ENCODE data around the gene ZSCAN1. TPM values are rescaled to one million over a fixed set of nuclear protein-coding genes. Genes with fewer than 3 reads are reported as not detected.

Gene ZSCAN1
- total and polyA plus RNA-seq, 10 of the 15 experiments (the other 5 are each of a cell fraction or from before 2014, with no cell fraction given), result not detected

DNA sequence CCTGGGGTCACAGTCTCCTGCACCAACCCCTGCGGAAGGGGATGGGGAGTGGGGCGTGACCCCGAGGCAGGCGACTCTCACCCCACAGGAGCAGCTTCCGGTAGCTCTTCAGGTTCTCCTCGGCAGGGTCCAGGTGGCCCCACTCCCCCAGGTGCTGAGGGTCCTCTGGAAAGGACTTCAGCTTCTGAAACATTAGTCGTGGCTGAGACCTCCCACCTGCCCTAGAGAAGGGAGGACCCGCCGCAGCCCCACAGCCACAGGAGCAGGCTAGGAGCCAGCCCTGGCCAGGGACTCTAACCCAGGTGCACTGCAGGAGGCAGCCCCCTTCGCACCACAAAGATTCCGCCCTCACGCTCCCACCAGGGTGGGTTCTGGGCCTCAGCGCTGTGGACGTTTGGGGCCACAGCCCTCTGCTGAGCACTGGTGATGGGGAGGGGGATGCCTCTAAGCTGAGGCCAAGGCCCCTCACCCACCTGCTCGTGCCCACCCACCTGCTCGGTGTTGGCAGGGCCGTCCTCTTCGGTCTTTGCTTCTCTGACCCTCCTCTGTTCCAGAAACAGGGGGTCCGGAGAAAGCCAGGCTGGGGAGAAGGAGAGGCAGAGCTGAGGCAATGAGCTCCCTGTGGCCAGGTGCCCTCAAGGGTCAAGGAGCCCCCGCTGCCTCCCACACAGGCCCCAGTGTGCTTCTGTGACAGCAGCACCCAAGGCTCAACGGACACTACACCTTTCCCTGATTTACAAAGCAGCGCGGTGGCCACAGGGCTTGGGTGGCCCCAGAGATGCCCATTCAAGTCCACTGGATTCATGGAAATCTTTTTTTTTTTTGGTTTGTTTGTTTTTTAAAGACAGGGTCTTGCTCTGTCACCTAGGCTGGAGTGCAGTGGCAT is 53.2 kb downstream of the ZSCAN1 start:
- FAIRE-seq (no peak), ATAC-seq (no peak), DNase-seq (ENCODE audit: low read depth, low spot score) (no peak)
- 65% methylated on average over 21 of the region's 23 CpGs for WGBS (ENCODE audit: insufficient coverage, insufficient replicate concordance, low lambda C conversion rate, missing lambda C conversion rate)
- ChIA-PET POLR2A (no interaction called here), CTCF (no interaction called here), SMC1A (ENCODE audit: uncharacterized antibody, unreplicated experiment) (no interaction called here), RAD21 (ENCODE audit: unreplicated experiment) (no interaction called here)
- Histone ChIP-seq H3K79me2 (ENCODE audit: control insufficient read depth, insufficient read depth, low read length) (no peaks in the 10 kb centered on the region), H3K4me1 (ENCODE audit: control insufficient read depth, insufficient read depth, low read length) (no peaks in the 10 kb centered on the region), H3K27me3 (replicated peaks in 1 of 2; ENCODE audit: control insufficient read depth in 2 of 2, insufficient read depth in 2 of 2, low read length in 1 of 2) (no peaks in the 10 kb centered on the region), H4K20me1 (ENCODE audit: control insufficient read depth, insufficient read depth) (no peaks in the 10 kb centered on the region), H3K36me3 (ENCODE audit: control insufficient read depth in 2 of 2, insufficient read depth in 2 of 2, low read length in 1 of 2) (no peaks in the 10 kb centered on the region), H3K27ac (ENCODE audit: control insufficient read depth, insufficient read depth) (no peak overlapping the region), H2AFZ (ENCODE audit: control insufficient read depth, low read depth, low read length) (no peak overlapping the region), H3K4me3 (no peak overlapping the region), H3K9ac (ENCODE audit: control insufficient read depth, insufficient read depth, low read length) (no peak overlapping the region), H3K9me3 (replicated peaks; ENCODE audit: control insufficient read depth, insufficient read depth, low read length) (peaks cover 1% of the 10 kb centered on the region; the same call in 1 of the 3 replicates), H3K4me2 (ENCODE audit: control insufficient read depth, insufficient read depth) (no peak overlapping the region)
- intact Hi-C loops (cut with micrococcal nuclease; ENCODE audit: unreplicated experiment) (no loop called here), in situ Hi-C loops (cut with MboI) (no loop called here)
- BruUV-seq (replicated peaks), result no TSS peak
- TF ChIP-seq, protein P1, sequence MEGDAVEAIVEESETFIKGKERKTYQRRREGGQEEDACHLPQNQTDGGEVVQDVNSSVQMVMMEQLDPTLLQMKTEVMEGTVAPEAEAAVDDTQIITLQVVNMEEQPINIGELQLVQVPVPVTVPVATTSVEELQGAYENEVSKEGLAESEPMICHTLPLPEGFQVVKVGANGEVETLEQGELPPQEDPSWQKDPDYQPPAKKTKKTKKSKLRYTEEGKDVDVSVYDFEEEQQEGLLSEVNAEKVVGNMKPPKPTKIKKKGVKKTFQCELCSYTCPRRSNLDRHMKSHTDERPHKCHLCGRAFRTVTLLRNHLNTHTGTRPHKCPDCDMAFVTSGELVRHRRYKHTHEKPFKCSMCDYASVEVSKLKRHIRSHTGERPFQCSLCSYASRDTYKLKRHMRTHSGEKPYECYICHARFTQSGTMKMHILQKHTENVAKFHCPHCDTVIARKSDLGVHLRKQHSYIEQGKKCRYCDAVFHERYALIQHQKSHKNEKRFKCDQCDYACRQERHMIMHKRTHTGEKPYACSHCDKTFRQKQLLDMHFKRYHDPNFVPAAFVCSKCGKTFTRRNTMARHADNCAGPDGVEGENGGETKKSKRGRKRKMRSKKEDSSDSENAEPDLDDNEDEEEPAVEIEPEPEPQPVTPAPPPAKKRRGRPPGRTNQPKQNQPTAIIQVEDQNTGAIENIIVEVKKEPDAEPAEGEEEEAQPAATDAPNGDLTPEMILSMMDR (IDR thresholded peaks at IDR 0.05 in 2 of 3, conservative IDR thresholded peaks at IDR 0.05 in 1 of 3; ENCODE audit: control insufficient read depth in 2 of 3, extremely low read depth in 1 of 3, insufficient read depth in 1 of 3, low read depth in 3 of 3, low read length in 3 of 3), result no peak
- TF ChIP-seq SMAD1 (IDR thresholded peaks at IDR 0.05; ENCODE audit: low read depth, partially characterized antibody) (no peak), YBX1 (IDR thresholded peaks at IDR 0.05) (no peak), HCFC1 (IDR thresholded peaks at IDR 0.05; ENCODE audit: low read length) (no peak), NFIC (IDR thresholded peaks at IDR 0.05; ENCODE audit: low read depth, low read length) (no peak), SIN3A (IDR thresholded peaks at IDR 0.05; ENCODE audit: low read depth, low read length) (no peak), MEF2B (IDR thresholded peaks at IDR 0.05; ENCODE audit: partially characterized antibody, poor library complexity, severe bottlenecking) (no peak), EZH2 (IDR thresholded peaks at IDR 0.05; ENCODE audit: borderline replicate concordance, control insufficient read depth, low read depth, low read length) (no peak), SUZ12 (IDR thresholded peaks at IDR 0.05; ENCODE audit: unreplicated experiment) (no peak)
- TF ChIP-seq, protein P2, sequence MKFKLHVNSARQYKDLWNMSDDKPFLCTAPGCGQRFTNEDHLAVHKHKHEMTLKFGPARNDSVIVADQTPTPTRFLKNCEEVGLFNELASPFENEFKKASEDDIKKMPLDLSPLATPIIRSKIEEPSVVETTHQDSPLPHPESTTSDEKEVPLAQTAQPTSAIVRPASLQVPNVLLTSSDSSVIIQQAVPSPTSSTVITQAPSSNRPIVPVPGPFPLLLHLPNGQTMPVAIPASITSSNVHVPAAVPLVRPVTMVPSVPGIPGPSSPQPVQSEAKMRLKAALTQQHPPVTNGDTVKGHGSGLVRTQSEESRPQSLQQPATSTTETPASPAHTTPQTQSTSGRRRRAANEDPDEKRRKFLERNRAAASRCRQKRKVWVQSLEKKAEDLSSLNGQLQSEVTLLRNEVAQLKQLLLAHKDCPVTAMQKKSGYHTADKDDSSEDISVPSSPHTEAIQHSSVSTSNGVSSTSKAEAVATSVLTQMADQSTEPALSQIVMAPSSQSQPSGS (IDR thresholded peaks at IDR 0.05; ENCODE audit: low read length), result no peak
- TF ChIP-seq, protein P3, sequence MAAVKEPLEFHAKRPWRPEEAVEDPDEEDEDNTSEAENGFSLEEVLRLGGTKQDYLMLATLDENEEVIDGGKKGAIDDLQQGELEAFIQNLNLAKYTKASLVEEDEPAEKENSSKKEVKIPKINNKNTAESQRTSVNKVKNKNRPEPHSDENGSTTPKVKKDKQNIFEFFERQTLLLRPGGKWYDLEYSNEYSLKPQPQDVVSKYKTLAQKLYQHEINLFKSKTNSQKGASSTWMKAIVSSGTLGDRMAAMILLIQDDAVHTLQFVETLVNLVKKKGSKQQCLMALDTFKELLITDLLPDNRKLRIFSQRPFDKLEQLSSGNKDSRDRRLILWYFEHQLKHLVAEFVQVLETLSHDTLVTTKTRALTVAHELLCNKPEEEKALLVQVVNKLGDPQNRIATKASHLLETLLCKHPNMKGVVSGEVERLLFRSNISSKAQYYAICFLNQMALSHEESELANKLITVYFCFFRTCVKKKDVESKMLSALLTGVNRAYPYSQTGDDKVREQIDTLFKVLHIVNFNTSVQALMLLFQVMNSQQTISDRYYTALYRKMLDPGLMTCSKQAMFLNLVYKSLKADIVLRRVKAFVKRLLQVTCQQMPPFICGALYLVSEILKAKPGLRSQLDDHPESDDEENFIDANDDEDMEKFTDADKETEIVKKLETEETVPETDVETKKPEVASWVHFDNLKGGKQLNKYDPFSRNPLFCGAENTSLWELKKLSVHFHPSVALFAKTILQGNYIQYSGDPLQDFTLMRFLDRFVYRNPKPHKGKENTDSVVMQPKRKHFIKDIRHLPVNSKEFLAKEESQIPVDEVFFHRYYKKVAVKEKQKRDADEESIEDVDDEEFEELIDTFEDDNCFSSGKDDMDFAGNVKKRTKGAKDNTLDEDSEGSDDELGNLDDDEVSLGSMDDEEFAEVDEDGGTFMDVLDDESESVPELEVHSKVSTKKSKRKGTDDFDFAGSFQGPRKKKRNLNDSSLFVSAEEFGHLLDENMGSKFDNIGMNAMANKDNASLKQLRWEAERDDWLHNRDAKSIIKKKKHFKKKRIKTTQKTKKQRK (IDR thresholded peaks at IDR 0.05; ENCODE audit: low read depth, low read length), result no peak
- TF ChIP-seq, protein P4, sequence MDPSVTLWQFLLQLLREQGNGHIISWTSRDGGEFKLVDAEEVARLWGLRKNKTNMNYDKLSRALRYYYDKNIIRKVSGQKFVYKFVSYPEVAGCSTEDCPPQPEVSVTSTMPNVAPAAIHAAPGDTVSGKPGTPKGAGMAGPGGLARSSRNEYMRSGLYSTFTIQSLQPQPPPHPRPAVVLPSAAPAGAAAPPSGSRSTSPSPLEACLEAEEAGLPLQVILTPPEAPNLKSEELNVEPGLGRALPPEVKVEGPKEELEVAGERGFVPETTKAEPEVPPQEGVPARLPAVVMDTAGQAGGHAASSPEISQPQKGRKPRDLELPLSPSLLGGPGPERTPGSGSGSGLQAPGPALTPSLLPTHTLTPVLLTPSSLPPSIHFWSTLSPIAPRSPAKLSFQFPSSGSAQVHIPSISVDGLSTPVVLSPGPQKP (IDR thresholded peaks at IDR 0.05; ENCODE audit: low read depth, low read length), result no peak

Measured in GM12878 (cell line).